Motor neuron (in vitro differentiated cells): ENCODE data around the gene LPIN1. TPM values are rescaled to one million over a fixed set of nuclear protein-coding genes. Genes with fewer than 3 reads are reported as not detected.
A peak's percentile ranks its signal among the peaks of the same experiment; 100 is the strongest.

Source experiments
- ATAC-seq, 8 experiments: fragments of 200-7000 bp; cut with Tn5 transposase; replicated peaks in 6 of 8; 2 replicates each; pipeline ENCODE4 v1.8.0; 2021; ENCODE audit warnings: mild to moderate bottlenecking in 8 of 8, moderate library complexity in 8 of 8
- H3K27ac ChIP-seq, 2 donors: fragments of 250-450 bp; sonication (Bioruptor Pico); 2 replicates each; pipeline ENCODE4 v1.9.0; 2021; ENCODE audit warnings: antibody characterized with exemption in 2 of 2, mild to moderate bottlenecking in 2 of 2, moderate library complexity in 1 of 2
- H3K4me1 ChIP-seq, 2 donors: fragments of 250-450 bp; sonication (Bioruptor Pico); replicated peaks in 1 of 2; 2 replicates each; pipeline ENCODE4 v1.6.1; 2021; ENCODE audit warnings: antibody characterized with exemption in 2 of 2, mild to moderate bottlenecking in 2 of 2, moderate library complexity in 1 of 2
- H3K4me3 ChIP-seq, 5 donors: fragments of 250-450 bp; sonication (Bioruptor Pico); 2 replicates each; pipeline ENCODE4 v1.9.0; 2021; ENCODE audit warnings: antibody characterized with exemption in 5 of 5, mild to moderate bottlenecking in 5 of 5, moderate library complexity in 4 of 5
- WGBS, 10 experiments: fragments of 450-650 bp; shearing (Covaris generic); methylation state at CpG; one replicate each; pipeline ENCODE4 v1.0.0; 2022; 5-methylcytosine and 5-hydroxymethylcytosine counted together
- in situ Hi-C, 9 experiments: fragments of 400-800 bp; cut with MboI; loops; one replicate each; pipeline ENCODE4 v1.15.0; 2021; ENCODE audit warnings: low sequenced_read_pairs in 9 of 9, low pct_unique_long_range_greater_than_20kb in 2 of 9; ENCODE audit not compliant: unreplicated experiment in 9 of 9
- total RNA-seq, 8 experiments: library from RNA; unstranded; fragments of 300-600 nt; gene quantifications; 2 replicates each; pipeline versions ENCODE4 v1.2.3 to v1.2.4, GENCODE V29; 2022

Gene LPIN1
- total RNA-seq, 8 experiments from 2014 or later: 10.1 to 54.8 (median 21.2) TPM

DNA sequence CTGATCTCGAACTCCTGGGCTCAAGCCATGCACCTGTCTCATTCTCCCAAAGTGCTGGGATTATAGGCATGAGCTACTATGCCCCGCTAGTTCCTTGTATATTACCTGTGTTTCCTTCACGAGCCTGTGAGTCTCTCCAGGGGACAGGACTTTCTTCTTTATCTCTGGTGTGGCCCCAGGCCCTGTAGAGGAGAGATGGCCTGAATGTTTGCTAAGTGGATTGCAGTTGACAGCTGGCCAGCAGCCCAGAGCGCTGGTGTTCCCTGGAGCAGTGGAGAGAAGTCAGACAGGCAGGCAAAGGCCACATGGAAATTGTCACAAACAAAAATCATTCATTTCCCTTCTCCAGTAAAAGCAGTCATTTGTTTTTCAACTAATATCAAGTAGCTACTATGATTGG, 17.9 kb downstream of the LPIN1 start:
- Histone ChIP-seq H3K4me3 (no peak overlapping the region), H3K27ac (no peak overlapping the region), H3K4me1 (peaks cover 0 to 3% of the 10 kb centered on the region in 2 donors)
- ATAC-seq: peak in 3 of 8 experiments; percentile 21 to 59 (median 53)
- in situ Hi-C loops: no loop called here
- 50 to 100% (median 83%) methylated on average over 1 to 3 of the region's 4 CpGs; no CpG with 5 or more reads in 3 of the 10 experiments for WGBS, 10 experiments

DNA sequence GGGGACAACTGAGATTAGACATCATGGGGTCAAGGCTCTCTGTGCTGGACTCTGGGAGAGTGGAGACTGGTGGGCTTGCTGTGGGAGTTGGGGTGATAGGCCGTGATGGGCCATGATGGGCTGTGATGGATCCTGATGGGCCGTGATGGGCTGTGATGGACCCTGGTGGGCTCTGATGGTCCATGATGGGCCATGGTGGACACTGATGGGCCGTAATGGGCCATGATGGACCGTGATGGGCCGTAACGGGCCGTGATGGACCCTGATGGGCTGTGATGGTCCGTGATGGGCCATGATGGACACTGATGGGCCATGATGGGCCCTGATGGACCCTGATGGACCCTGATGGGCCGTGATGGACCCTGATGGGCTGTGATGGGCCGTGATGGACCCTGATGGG, 18.5 kb downstream of the LPIN1 start:
- WGBS, 10 experiments: 80 to 100% (median 97%) methylated on average over 1 to 3 of the region's 10 CpGs; no CpG with 5 or more reads in 6 of the 10 experiments
- in situ Hi-C loops: no loop called here
- peaks cover 0 to 3% of the 10 kb centered on the region in 2 donors for H3K4me1 ChIP-seq
- no peak overlapping the region for H3K4me3 ChIP-seq
- no peak for ATAC-seq
- H3K27ac ChIP-seq: no peak overlapping the region

DNA sequence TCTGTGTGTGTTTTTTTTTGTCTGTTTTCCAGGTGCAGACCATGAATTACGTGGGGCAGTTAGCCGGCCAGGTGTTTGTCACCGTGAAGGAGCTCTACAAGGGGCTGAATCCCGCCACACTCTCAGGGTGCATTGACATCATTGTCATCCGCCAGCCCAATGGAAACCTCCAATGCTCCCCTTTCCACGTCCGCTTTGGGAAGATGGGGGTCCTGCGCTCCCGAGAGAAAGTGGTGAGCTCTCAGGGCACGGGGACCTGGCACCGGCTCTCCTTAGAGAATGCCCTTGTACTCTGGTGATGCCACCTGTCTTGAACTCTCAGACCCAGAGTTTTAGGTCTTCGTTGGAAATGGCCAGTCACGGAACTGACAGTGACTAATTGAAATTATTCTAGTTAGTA, 19.1 kb downstream of the LPIN1 start:
- Histone ChIP-seq H3K4me3 (no peak overlapping the region), H3K27ac (no peak overlapping the region), H3K4me1 (peaks cover 0 to 3% of the 10 kb centered on the region in 2 donors)
- in situ Hi-C loops: no loop called here
- WGBS, 10 experiments: 83 to 100% (median 93%) methylated on average over 1 to 13 of the region's 13 CpGs; no CpG with 5 or more reads in 4 of the 10 experiments
- ATAC-seq: no peak

DNA sequence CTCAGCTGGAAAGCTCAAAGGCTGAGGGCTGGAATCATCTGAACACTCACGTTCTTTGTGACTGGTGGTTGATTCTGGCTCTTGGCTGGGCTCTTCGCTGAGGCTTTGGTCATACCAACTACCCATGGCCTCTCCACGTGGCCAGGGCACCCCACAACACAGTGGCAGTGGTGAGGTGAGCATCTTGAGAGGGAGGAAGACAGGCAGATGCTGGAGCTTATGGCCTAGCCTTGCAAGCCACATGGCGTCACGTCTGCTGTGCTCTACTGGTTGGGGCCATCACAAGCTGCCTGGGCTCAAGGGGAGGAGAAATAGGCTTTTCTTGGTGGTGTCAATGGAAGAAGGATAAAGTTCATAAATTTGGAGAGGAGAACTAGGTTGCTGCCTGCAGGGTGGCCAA, 19.6 kb downstream of the LPIN1 start:
- Histone ChIP-seq H3K27ac (no peak overlapping the region), H3K4me3 (no peak overlapping the region), H3K4me1 (peaks cover 0 to 3% of the 10 kb centered on the region in 2 donors)
- in situ Hi-C loops: no loop called here
- WGBS, 10 experiments: 63 to 100% (median 83%) methylated on average over 1 to 3 of the region's 5 CpGs; no CpG with 5 or more reads in 5 of the 10 experiments
- ATAC-seq: no peak

DNA sequence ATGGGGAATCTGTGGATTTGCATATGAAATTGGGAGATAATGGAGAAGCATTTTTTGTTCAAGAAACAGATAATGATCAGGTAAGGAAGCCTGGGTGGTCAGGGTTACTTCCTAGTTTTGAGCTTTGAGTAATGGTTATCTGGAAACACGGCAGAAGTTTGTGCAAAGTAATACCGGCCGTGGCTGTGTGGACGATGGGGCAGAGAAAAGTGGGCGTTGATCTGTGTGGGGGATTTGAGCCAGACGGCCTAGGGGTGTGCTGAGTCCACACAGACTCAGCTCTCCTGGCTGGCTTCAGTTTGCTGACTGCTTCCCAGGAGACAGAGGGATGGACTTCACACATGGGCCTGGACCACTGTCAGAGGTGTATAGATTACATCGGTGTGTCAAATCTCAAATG, 21.3 kb downstream of the LPIN1 start:
- no peak overlapping the region for H3K4me3 ChIP-seq
- in situ Hi-C loops: no loop called here
- no peaks in the 10 kb centered on the region for H3K4me1 ChIP-seq
- H3K27ac ChIP-seq: no peak overlapping the region
- ATAC-seq: no peak
- 79 to 93% (median 86%) methylated on average over 1 to 7 of the region's 7 CpGs; no CpG with 5 or more reads in 2 of the 10 experiments for WGBS, 10 experiments

DNA sequence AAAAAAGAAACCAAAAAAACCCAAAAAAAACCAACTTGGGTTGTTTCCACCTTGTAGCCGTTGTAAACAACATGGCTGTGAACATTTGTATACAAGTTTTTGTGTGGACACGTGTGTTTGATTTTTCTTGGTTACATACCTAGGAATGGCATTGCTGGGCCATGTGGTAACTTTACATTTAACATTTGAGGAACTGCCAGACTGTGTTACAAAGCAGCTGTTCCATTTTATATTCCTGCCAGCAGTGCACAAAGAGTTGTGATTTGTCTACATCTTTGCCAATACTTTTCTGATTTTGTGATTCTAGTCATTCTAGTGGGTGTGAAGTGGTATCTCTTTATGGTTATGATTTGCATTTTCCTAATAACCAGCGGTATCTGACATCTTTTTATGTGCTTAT, 22.5 kb downstream of the LPIN1 start:
- Histone ChIP-seq H3K4me1 (no peaks in the 10 kb centered on the region), H3K27ac (no peak overlapping the region), H3K4me3 (no peak overlapping the region)
- 42 to 100% (median 86%) methylated on average over 1 to 3 of the region's 3 CpGs; no CpG with 5 or more reads in 1 of the 10 experiments for WGBS, 10 experiments
- no peak for ATAC-seq
- in situ Hi-C loops: no loop called here

DNA sequence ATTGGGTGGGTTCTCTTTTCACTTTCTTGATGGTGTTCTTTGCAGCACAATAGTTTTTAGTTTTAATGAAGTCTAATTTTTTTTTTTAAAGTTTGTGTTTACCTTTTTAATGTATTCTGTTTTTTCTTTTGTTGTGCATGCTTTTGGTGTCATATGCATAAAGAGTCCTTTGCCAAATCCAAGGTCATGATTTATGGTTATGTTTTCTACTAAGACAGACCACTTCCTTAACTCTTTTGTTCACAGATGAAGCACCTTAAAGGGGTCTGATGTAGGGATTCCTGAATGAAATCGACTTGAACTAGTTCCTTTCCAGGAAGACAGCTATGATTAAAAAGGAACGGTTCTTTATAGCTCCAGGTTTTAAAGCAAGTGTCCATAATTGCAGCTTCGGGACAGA, 23.1 kb downstream of the LPIN1 start:
- in situ Hi-C loops: no loop called here
- H3K4me3 ChIP-seq: no peak overlapping the region
- WGBS, 10 experiments: 37 to 86% (median 56%) methylated on average over 1 to 3 of the region's 3 CpGs; no CpG with 5 or more reads in 2 of the 10 experiments
- no peak overlapping the region for H3K27ac ChIP-seq
- ATAC-seq: no peak
- H3K4me1 ChIP-seq: no peaks in the 10 kb centered on the region

DNA sequence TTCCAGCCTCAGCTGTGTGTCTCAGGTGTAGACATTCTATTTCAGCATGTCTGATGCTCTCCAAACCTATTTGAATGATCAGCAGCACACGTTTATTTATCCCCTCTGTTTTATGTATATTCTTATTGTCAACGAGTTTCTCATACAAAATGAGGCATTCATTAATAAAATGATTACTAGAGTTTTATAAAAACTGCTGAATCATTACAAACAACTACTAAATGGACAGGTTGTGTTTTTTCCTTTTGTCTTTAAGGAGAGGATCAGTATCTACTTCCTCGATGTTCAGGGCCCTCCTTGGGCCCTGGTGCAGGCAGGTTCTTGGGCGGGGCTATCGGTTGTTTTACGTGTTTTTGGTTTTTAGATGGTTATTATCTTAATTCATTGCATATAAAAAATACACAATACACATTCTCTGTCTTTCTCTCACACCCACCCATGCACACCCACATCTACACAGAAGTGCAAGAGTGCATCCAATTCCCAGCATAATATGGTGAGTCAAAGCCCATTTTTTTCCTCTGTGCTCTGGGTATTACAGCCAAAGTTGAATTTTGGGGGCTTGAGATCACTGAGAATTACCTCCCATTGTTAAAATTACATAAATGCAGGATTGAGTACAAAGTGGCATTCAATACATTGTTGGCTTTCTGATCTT, 24.2 kb downstream of the LPIN1 start:
- in situ Hi-C loops: no loop called here
- Histone ChIP-seq H3K4me3 (no peak overlapping the region), H3K27ac (no peak overlapping the region), H3K4me1 (no peaks in the 10 kb centered on the region)
- ATAC-seq: no peak
- WGBS, 10 experiments: 17 to 100% (median 73%) methylated on average over 1 to 6 of the region's 6 CpGs; no CpG with 5 or more reads in 1 of the 10 experiments

DNA sequence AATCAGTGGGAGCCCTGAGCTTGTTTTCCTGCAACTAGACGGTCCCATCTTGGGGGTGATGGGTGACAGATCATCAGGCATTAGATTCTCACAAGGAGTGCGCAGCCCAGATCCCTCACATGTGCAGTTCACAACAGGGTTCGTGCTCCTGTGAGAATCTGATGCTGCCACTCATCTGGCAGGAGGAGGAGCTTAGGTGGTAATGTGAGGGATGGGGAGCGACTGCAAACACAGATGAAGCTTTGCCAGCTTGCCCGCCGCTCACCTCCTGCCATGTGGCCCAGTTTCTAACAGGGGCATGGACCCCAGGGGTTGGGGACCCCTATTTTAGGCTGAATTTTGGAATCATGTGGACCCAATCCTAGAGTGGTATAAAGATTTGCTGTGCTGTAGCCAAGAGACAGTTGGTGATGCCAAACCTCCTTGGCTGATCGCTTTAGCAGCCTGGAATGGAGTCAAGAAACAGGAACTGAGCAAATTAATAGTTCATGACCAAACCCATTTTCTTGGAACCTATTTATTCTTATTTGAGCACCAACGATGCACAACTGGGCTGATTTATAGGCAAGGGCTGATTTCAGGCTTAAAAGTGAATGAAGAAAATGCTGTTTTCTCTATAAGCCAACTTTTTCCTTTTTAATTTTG, 25.7 kb downstream of the LPIN1 start:
- no peak for ATAC-seq
- Histone ChIP-seq H3K27ac (no peak overlapping the region), H3K4me3 (no peak overlapping the region), H3K4me1 (no peaks in the 10 kb centered on the region)
- in situ Hi-C loops: no loop called here
- 17 to 95% (median 87%) methylated on average over 1 to 7 of the region's 8 CpGs; no CpG with 5 or more reads in 1 of the 10 experiments for WGBS, 10 experiments

DNA sequence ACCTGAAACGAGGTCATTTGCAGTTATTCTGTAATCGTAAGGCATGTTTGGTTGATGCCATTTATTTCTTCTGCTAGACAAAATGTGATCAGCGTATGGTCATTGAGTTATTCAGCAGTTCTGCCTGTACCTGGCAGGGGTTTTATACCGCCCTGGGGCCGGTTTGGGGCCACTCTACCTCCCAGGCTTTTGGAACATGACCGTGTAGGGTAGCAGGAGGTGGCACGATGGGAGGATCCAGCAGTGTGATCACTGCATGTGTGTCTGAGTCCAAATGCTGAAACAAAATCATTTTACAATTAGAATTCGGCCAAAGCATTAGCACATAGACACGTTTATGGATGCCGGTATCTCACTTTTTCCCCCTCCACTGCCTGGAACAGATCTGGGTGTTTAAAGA, 26.7 kb downstream of the LPIN1 start:
- in situ Hi-C loops: no loop called here
- Histone ChIP-seq H3K27ac (no peak overlapping the region), H3K4me3 (no peak overlapping the region), H3K4me1 (no peaks in the 10 kb centered on the region)
- 60 to 98% (median 77%) methylated on average over 2 to 10 of the region's 10 CpGs for WGBS, 10 experiments
- ATAC-seq: no peak

DNA sequence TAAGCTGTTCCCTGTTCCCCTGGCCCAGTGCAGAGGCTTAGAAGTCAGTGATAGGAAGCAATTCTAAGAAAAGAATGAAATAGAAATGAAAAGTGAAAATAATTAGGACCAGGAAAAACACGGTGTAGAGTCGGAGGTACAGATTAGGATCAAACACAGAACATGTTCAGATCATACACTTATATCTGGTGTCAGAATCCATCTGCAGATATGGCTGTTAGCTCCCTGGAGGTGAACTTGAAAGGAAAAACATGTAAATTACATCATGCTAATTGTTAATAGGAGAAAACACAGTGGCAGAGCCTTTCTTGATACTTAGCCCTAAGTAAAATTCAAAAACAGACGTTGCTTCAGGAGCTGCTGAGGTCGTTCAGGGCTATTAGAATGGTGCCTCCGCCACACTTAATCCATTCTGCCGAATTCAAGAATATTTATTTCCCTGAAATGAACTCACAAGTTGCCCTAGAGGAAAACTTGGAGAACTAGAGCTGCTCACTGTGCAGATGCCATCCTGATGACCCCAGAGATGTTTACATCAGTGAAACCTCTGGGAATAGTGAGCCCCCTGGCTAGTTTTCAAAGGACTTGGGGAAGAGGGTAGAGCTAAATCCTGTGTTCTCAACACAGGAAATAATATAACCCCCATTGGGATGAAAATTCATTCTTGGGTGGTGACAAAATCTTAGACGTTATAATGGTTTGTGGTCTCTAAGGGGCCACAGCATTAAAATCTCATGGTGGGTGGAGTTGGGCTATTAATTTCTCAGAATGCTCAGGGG, 27.5 kb downstream of the LPIN1 start:
- WGBS, 10 experiments: 31 to 91% (median 80%) methylated on average over 1 to 7 of the region's 7 CpGs
- in situ Hi-C loops: no loop called here
- Histone ChIP-seq H3K4me1 (no peaks in the 10 kb centered on the region), H3K4me3 (no peak overlapping the region), H3K27ac (no peak overlapping the region)
- ATAC-seq: peak in 1 of 8 experiments; percentile 86

DNA sequence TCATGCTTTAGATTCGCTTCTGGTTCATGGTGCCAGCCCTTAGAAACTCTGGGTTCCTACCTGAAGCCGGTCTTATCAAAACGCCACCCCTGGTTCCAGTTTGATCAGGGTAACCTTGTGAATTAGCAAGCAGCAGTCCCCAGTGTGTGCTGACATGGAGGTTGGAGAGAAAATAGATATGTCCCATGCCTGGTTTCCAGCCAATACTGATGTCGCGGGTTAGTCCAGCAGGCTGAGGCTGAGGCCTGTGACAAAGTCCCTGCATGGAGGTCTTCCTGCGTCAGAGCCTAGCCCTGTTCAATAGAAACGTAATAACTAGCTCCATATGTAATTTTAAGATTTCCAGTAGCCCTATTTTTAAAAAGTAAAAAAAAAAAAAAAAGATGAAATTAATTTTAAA, 28.2 kb downstream of the LPIN1 start:
- whole genome bisulfite sequencing, 10 experiments: 58 to 100% (median 89%) methylated on average over 1 to 7 of the region's 7 CpGs; no CpG with 5 or more reads in 1 of the 10 experiments
- in situ Hi-C loops: no loop called here
- H3K4me1 ChIP-seq: no peaks in the 10 kb centered on the region
- ATAC-seq: no peak
- no peak overlapping the region for H3K27ac ChIP-seq
- no peak overlapping the region for H3K4me3 ChIP-seq

DNA sequence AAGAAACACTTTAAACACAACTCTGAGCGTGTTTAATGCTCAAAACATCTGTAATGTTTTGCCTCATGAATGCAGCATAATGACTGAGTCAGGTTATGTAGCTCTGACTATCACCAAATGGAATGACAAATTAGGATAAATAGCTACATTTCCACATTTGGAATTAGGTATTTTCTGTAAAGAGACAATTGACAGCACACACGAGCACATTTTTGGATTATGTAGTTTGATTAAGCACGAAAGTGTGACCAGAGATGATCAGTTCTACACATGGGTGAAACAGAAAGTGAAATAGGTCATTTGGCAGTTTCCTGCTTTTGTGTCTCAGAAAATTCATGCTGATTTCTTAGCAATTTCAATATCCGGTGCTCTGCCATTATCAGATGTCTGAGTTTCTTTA, 29.0 kb downstream of the LPIN1 start:
- 2 to 100% (median 79%) methylated on average over 1 to 4 of the region's 4 CpGs for WGBS, 10 experiments
- Histone ChIP-seq H3K4me1 (no peaks in the 10 kb centered on the region), H3K4me3 (no peak overlapping the region), H3K27ac (no peak overlapping the region)
- ATAC-seq: peak in 2 of 8 experiments; percentile 62 to 77
- in situ Hi-C loops: loop anchor here in 3 of 9 experiments (25.0 kb wide), 2 partner anchors 88 to 288 kb away; no protein-coding TSS in a partner anchor
